GM18505 (cell line): Measurements from ENCODE around the gene UNC13A.

Experiments used
- ATAC-seq: cut with Tn5 transposase; IDR thresholded peaks from one replicate; pipeline ENCODE4 v1.9.1; 2021; ENCODE audit not compliant: unreplicated experiment
- POLR2A ChIP-seq: IDR thresholded peaks from 4 replicates; pipeline ENCODE4 v1.6.1; 2011; ENCODE audit warnings: borderline replicate concordance; ENCODE audit not compliant: insufficient read depth, insufficient read length; ENCODE audit errors: extremely low read depth

The UNC13A gene

GRCh38 chr19:17686023-17686521, 2.1 kb downstream of the UNC13A start:
- no peak for ATAC-seq
- no peak for TF ChIP-seq POLR2A

GRCh38 chr19:17685451-17686022, 2.6 kb downstream of the UNC13A start:
- no peak for ATAC-seq
- no peak for TF ChIP-seq POLR2A

DNA sequence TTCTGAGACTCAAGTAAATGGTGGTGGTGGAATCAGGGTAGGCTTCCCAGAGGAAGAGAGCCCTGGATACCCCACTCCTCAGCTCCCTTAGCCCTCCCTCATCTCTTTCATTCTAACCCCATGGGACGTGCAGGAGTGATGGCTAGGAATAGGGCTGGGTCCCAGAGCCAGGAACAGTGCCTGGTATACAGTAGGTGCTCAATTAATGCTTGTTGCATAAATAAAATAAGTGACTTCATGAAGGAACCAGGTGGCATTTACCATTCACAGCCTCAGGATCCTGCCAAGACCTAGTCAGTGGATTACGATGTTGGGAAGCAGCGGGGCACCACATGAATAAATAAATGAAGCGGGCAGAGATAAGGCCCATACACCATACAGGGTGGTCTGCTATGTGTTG, 3.9 kb downstream of the UNC13A start:
- no peak for ATAC-seq
- TF ChIP-seq POLR2A = no peak

DNA sequence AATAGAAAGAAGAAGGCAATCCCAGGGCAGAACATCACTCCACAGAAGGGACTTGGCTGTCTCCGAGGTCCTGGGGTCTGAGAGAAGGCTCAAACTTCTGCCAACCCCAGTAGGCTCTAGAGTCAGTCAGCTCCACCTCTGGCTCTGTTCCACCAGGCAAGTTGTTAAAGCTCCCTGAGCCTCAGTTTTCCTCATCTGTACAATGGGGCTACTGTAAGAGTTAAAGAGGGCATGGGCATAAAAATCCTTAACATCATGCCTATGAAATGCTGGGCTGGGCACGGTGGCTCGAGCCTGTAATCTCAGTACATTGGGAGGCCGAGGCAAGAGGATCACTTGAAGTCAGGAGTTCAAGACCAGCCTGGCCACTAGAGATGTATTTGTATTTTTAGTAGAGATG, 5.1 kb downstream of the UNC13A start:
- TF ChIP-seq POLR2A = no peak
- ATAC-seq = no peak

GRCh38 chr19:17682273-17682672, 5.9 kb downstream of the UNC13A start:
- no peak for ATAC-seq

DNA sequence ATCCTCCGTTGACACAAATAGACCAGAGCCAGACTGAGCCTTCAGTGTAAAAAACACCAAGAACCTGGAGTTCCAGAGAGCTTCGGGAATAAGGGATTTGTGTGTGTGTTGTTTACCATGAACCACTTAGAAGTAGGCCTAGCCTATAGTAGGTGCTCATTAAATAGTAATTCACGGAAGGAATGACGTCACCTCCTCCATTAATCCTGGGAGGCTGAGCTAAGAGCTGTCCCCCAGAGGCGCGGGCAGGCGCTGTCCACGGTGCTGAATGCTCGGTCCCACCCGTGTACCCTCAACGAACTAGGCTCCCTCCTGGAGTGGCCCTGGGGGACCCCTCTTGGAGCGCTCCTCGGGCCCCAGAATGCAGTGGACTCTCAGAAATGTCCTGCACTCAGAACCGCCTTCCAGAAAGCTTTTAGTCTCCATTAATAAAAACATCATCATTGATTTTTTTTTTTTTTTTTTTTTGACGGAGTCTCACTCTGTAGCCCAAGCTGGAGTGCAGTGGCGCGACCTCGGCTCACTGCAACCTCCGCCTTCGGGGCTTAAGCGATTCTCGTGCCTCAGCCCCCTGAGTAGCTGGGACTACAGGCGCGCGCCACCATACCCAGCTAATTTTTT, 6.5 kb downstream of the UNC13A start:
- no peak for TF ChIP-seq POLR2A
- ATAC-seq = no peak

More at GRCh38 chr19:17682273-17682672, 5.9 kb downstream of the UNC13A start:
- TF ChIP-seq POLR2A = no peak

DNA sequence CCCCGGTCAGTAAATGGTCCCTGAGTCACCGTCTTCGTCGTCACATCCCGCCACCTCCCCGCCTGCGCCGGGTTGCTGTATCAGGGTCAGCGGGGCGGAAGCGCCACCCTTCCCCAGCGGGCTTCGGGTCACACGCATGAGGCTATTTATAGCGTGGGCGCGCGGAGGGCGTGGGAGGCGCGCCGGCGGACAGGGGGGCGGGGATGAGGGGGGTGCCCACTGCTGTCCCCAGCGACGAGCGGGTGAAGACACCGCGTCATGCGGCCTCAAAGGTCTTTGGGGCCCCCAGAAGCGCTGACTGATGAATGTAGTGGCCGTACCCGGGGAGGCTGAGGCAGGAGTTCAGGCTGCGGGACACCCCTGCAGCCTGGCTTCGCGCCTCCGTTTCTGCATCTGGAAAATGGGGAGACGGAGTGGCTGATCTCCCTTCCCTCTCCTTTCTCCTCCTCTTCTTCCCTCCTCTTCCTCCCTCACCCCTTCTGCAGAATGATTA, 7.9 kb downstream of the UNC13A start:
- ATAC-seq = no peak
- no peak for TF ChIP-seq POLR2A

DNA sequence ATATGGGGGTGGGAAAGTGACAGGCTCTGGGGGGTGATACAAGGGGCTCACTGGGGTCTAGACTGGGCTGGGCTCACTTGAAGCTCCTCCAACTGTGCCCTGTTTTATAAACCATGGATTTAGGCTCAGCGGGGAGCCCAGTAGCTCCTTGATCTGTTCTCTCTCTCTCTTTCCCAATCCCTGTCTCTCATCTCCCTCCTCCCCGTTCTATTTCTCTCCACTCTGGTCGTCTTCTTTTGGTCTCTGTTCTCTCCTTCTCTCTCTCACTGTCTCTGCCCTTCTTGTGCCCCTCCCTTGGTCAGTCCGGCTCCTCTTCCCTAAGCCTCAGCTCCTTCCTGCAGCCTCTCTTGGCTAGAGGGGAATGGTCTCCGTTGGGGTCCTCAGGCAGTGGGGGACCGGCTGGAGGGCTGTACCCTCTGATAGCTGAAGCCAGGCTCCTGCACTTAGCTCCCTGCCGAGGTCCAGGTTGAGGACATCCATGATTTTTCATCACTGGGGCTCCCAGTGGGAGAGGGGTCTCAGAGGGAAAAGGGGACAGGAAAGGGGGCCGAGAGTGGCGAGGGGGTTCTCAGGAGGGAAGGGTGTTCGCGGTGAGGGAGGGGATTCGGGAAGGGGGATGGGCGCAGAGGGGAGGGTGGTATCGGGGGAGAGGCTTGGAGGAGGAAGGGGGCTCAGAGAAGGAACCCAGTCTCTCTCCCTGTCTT, 8.5 kb downstream of the UNC13A start:
- ATAC-seq = no peak
- no peak for TF ChIP-seq POLR2A

DNA sequence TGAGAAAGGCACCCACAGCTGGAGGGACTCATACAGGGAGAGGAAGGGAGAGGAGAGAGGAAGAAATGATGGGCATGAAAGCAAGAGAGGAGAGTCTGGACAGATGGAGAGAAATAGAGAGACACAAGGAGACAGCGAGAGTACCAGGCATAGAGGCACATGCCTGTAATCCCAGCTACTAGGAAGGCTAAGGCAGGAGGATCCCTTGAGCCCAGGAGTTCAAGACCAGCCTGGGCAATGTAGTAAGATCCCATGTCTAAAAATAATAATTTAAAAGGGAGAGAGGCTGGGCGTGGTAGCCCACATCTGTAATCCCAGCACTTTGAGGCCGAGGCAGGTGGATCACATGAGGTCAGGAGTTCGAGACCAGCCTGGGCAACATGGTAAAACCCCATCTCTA, 9.3 kb downstream of the UNC13A start:
- no peak for TF ChIP-seq POLR2A
- no peak for ATAC-seq

DNA sequence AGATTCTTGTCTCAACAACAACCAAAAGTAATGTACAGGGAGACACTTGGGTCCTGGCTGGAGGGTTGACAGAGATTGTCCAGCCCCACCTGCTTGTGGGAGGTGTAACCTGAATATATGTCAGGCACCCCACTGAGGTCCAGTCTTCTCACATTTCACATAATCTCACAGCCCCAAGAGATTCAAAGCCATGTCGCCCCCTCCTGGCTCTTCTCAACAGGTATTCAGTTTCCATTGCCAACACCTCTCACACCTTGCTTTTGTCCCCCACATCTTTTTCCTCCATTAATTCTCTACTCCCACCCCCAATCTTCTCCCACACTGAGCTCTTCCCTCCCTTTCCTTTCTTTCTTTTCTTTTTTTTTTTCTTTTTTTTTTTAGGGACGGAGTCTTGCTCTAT, 11.2 kb downstream of the UNC13A start:
- no peak for ATAC-seq
- TF ChIP-seq POLR2A = no peak

- TF ChIP-seq POLR2A = no peak
These were observed 11.9 kb downstream of the UNC13A start for GRCh38 chr19:17676295-17676694.

DNA sequence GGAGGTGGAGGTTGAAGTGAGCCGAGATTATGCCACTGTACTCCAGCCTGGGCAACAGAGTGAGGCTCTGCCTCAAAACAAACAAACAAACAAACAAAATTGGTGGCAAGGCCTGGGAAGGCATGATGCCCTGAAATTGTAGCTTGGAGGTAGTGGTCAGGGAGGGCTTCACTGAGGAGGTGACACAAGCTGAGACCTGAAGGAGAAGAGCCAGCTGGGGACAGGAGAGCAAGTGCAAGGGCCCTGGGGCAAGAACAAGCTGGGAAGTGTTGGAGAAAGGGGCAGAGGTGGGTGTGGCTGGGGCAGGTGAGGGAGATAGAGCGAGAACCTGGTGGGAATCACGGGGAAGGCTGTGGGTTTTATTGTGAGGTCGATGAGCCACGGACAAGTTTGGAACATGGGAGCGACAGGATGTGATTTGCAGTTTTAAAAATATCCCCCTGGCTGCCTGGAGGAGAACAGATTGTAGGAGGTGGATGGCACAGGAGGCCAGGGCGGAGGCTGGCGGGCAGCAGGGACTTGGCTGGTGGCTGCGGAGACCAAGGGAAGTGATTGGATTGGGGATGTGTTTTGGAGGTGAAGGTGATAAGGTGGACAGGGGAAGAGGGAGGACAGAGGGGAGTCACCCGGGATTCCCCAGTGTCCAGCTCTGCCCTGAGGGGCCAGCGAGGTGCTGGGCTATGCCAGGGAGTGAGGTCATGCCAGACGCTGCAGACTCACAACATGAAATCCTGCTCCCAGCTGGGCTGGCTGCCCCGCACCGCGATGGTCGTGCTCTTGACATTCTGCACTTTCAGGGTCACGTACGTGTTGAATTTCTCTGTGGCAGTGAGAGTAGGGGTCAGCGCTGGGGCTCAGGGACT, 14.0 kb downstream of the UNC13A start:
- no peak for ATAC-seq
- TF ChIP-seq POLR2A = no peak

More at GRCh38 chr19:17676295-17676694, 11.9 kb downstream of the UNC13A start:
- ATAC-seq = no peak

DNA sequence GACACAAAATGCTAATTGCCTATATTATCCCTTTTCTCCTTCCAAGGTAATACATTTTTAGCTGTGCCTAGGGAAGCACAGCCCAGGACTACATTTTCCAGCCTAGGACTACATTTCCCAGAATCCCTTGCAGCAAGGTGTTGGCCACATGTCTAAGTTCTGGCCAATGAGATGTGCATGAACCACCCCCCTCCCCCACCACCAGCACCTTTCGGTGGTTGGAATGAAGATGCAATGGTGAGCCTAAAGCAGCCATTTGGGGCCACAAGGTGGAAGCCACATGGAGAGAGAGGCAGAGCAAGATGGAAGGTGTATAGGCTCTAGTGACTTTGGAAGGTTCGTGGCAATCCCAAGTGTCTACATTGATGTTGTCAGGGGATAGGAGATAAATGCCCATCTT, 16.2 kb downstream of the UNC13A start:
- no peak for TF ChIP-seq POLR2A
- ATAC-seq = no peak

DNA sequence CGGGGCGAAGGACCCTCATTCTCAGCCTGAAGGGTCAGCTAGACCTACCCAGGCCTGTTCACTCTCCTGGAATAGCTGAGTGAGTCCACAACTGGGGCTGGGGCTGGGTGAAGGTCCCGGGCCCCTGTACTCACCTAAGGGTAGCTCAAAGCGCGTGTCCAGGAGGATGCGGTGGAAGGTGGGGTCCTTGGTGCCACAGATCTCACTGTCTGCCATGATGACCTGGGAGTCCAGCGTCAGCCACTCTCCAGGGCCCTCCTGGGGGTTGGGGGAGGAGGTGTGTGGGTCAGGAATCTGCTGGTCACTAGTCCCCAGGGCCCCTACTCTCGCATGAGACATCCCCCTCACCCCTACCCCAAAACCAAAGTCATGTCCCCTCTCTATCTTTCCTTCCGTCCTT, 18.7 kb downstream of the UNC13A start:
- no peak for TF ChIP-seq POLR2A
- ATAC-seq = no peak

GRCh38 chr19:17665058-17665457, 23.1 kb downstream of the UNC13A start:
- no peak for TF ChIP-seq POLR2A
- no peak for ATAC-seq
